Memory B cell (primary cell): ENCODE results near the gene MLEC.

Source experiments
- ATAC-seq: fragments of 150-1000 bp; cut with Tn5 transposase; 2 replicates; pipeline ENCODE4 v1.10.0; 2021; ENCODE audit warnings: low read depth, mild to moderate bottlenecking, moderate library complexity
- DNase-seq, 2 donors: peaks; one replicate each; pipeline ENCODE4 v3.0.0; 2022; ENCODE audit warnings: low spot score in 2 of 2
- H3K27ac Mint-ChIP-seq: one replicate; pipeline ENCODE4 v1.8.0; 2022; ENCODE audit warnings: mild to moderate bottlenecking, moderate library complexity, mixed read lengths
- H3K27me3 Mint-ChIP-seq: one replicate; pipeline ENCODE4 v1.8.0; 2022; ENCODE audit warnings: mixed read lengths
- H3K36me3 Mint-ChIP-seq: one replicate; pipeline ENCODE4 v1.8.0; 2022; ENCODE audit warnings: mild to moderate bottlenecking, mixed read lengths
- H3K4me1 Mint-ChIP-seq: one replicate; pipeline ENCODE4 v1.8.0; 2022; ENCODE audit warnings: mixed read lengths
- H3K4me3 Mint-ChIP-seq: one replicate; pipeline ENCODE4 v1.8.0; 2022; ENCODE audit warnings: mild to moderate bottlenecking, moderate library complexity, mixed read lengths
- H3K9me3 Mint-ChIP-seq: one replicate; pipeline ENCODE4 v1.8.0; 2022; ENCODE audit warnings: mixed read lengths

MLEC gene

DNA sequence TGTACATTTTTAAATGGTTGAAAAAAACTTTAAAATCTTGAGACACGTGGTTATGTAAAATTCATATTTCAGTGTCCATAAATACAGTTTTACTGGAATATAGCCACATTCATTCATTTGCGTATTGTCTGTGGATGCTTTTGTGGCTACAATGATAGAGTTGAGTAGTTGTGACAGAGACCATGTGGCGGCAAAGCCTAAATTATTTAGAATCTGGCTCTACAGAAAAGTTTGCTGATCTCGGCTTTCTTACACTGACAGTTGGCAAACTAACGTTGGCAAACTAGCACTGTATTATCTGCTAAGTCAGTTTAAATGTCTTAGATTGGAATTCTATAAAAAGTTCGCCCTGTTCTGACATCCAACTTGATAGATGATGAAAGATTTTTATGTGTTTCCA, 25.7 kb downstream of the MLEC start:
- Mint-ChIP-seq H3K4me1 (peaks cover 21% of the 10 kb centered on the region), H3K36me3 (peaks cover 14% of the 10 kb centered on the region), H3K9me3 (no peaks in the 10 kb centered on the region), H3K27me3 (no peaks in the 10 kb centered on the region), H3K4me3 (no peak overlapping the region), H3K27ac (no peak overlapping the region)
- ATAC-seq (no peak), DNase-seq (no peak)

- DNase-seq, result peak; percentile 67 to 79
- peak overlapping the region; percentile 32 for H3K4me3 Mint-ChIP-seq
- H3K36me3 Mint-ChIP-seq, result peaks cover 18% of the 10 kb centered on the region
- ATAC-seq, result peak; percentile 74
- peaks cover 21% of the 10 kb centered on the region for H3K4me1 Mint-ChIP-seq
- no peaks in the 10 kb centered on the region for H3K9me3 Mint-ChIP-seq
- no peaks in the 10 kb centered on the region for H3K27me3 Mint-ChIP-seq
- H3K27ac Mint-ChIP-seq, result no peak overlapping the region
These were observed 27.0 kb downstream of the MLEC start for GRCh38 chr12:120713861-120714482.

DNA sequence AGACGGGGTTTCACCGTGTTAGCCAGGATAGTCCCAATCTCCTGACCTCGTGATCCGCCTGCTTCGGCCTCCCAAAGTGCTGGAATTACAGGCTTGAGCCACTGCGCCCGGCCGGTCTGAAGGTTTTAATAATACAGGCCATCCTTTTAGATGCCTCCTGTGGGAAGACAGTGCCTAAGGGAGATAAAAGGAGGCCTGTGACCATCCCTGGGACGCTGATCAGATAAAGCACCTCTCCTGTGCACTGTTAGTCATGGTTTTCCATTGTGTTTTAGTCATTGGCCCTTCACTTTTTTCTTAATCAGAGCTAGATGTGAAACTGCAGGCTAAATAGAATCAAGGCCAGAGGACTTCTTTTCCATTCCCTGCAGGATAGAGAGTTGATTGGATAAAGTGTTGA, 31.1 kb downstream of the MLEC start:
- Mint-ChIP-seq H3K27ac (no peak overlapping the region), H3K27me3 (no peaks in the 10 kb centered on the region), H3K4me3 (no peak overlapping the region), H3K36me3 (peaks cover 32% of the 10 kb centered on the region), H3K4me1 (peaks cover 19% of the 10 kb centered on the region), H3K9me3 (no peaks in the 10 kb centered on the region)
- no peak for ATAC-seq
- no peak for DNase-seq

DNA sequence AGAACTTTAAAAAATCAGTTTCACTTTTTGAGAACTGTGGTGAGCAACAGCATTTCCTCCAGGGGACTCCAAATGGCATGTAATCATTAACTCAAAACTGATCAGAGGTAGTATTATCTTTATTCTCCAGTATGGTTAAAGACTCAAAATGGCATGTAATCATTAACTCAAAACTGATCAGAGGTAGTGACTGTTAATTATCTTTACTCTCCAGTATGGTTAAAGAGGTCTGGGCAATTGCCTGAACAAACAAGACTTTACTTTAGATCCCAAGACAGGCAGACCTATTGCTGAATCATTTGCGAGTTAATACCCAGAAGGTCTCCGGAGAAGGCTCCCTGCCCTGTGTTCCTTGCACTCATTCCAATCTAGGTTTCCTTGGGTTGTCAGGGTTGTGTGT, 32.1 kb downstream of the MLEC start:
- no peaks in the 10 kb centered on the region for H3K27me3 Mint-ChIP-seq
- peaks cover 15% of the 10 kb centered on the region for H3K4me1 Mint-ChIP-seq
- ATAC-seq, result no peak
- DNase-seq, result no peak
- H3K36me3 Mint-ChIP-seq, result peaks cover 28% of the 10 kb centered on the region
- no peak overlapping the region for H3K4me3 Mint-ChIP-seq
- no peaks in the 10 kb centered on the region for H3K9me3 Mint-ChIP-seq
- H3K27ac Mint-ChIP-seq, result no peak overlapping the region

- Mint-ChIP-seq H3K4me1 (peaks cover 14% of the 10 kb centered on the region), H3K27ac (no peak overlapping the region), H3K4me3 (no peak overlapping the region), H3K27me3 (no peaks in the 10 kb centered on the region), H3K36me3 (peaks cover 29% of the 10 kb centered on the region), H3K9me3 (no peaks in the 10 kb centered on the region)
- DNase-seq (no peak), ATAC-seq (no peak)
These were observed 32.7 kb downstream of the MLEC start for GRCh38 chr12:120719496-120720233.

- DNase-seq, result no peak
- peaks cover 29% of the 10 kb centered on the region for H3K36me3 Mint-ChIP-seq
These were observed 33.5 kb downstream of the MLEC start for GRCh38 chr12:120720234-120720986.

DNA sequence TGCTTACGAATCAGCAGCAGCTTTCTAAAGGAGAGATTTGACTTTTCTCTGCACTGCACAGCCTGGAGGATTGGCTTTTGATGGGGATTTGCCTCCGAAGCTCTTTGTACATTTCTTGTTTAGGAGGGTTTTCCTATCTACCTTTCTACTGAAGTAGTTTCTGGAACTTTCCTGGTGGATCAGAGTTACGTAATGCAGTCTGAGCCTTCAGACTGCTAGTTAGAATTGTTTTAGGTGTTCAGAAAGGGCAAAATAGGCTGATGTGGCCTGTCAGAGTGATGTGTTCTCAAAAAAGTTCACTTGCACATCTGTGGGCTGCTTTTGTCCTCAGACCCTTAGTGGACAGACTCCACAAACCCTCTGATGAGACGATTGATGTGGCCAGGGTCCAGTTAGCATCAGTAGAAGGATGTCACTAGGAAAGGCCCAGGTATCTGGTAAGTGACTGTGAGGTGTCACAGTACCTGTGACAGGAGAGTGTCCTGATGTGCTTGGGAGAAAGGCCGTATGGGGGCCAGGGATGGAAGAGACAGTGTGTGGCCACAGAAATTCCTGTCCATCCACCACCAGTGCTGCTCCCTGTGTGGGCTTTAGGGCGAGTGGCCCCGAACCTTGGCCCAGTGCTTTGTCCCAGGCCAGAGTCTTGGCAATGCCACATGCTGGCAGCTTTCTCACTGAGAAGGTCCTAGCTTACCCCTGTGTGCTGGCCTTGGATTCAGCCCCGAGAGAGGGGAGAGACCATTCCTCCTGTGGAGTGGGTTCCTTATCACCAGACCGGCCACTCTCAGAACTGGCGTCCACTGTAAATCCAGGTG, 34.2 kb downstream of the MLEC start:
- H3K27ac Mint-ChIP-seq, result no peak overlapping the region

More at GRCh38 chr12:120720234-120720986, 33.5 kb downstream of the MLEC start:
- peaks cover 18% of the 10 kb centered on the region for H3K4me1 Mint-ChIP-seq
- ATAC-seq, result no peak
- H3K27me3 Mint-ChIP-seq, result no peaks in the 10 kb centered on the region
- H3K9me3 Mint-ChIP-seq, result no peaks in the 10 kb centered on the region
- H3K27ac Mint-ChIP-seq, result no peak overlapping the region
- no peak overlapping the region for H3K4me3 Mint-ChIP-seq

GRCh38 chr12:120721866-120722265, 34.9 kb downstream of the MLEC start:
- no peaks in the 10 kb centered on the region for H3K9me3 Mint-ChIP-seq
- ATAC-seq, result peak; percentile 51
- peaks cover 20% of the 10 kb centered on the region for H3K36me3 Mint-ChIP-seq
- no peak for DNase-seq
- H3K27me3 Mint-ChIP-seq, result no peaks in the 10 kb centered on the region
- H3K27ac Mint-ChIP-seq, result no peak overlapping the region
- H3K4me1 Mint-ChIP-seq, result peaks cover 24% of the 10 kb centered on the region
- H3K4me3 Mint-ChIP-seq, result no peak overlapping the region

More for the DNA sequence above, 34.2 kb downstream of the MLEC start:
- Mint-ChIP-seq H3K4me3 (no peak overlapping the region), H3K36me3 (peaks cover 26% of the 10 kb centered on the region), H3K27me3 (no peaks in the 10 kb centered on the region), H3K4me1 (peaks cover 22% of the 10 kb centered on the region), H3K9me3 (no peaks in the 10 kb centered on the region)
- no peak for DNase-seq
- no peak for ATAC-seq

GRCh38 chr12:120722784-120723183, 35.8 kb downstream of the MLEC start:
- Mint-ChIP-seq H3K9me3 (no peaks in the 10 kb centered on the region), H3K4me3 (no peak overlapping the region), H3K27ac (no peak overlapping the region), H3K36me3 (peaks cover 20% of the 10 kb centered on the region), H3K27me3 (no peaks in the 10 kb centered on the region), H3K4me1 (peaks cover 24% of the 10 kb centered on the region)
- DNase-seq (no peak), ATAC-seq (no peak)

DNA sequence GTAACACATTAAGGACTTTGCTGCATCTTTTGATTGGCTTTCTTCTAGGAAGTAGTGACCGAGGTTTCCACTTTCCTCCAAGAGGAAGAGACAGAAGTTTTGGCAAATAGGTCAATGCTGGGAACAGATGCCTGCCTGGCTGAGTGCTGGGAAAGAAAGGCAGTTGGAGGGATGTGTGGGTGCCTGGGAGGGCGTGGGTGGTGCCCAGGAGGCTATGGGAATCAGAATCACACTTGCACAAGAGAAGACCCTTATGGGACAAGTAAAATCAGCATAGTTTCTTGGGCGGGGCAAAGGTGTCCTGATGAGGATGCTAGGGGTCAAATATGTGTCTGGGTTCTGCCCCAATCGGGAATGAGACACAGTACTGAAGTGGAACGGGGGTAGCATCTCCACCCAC, 37.8 kb downstream of the MLEC start:
- no peaks in the 10 kb centered on the region for H3K27me3 Mint-ChIP-seq
- ATAC-seq (no peak), DNase-seq (no peak)
- peaks cover 24% of the 10 kb centered on the region for H3K4me1 Mint-ChIP-seq
- H3K36me3 Mint-ChIP-seq, result peaks cover 15% of the 10 kb centered on the region
- peak overlapping the region; percentile 28 for H3K27ac Mint-ChIP-seq
- peak overlapping the region; percentile 94 for H3K4me3 Mint-ChIP-seq
- no peaks in the 10 kb centered on the region for H3K9me3 Mint-ChIP-seq

- H3K27me3 Mint-ChIP-seq, result no peaks in the 10 kb centered on the region
- no peak for ATAC-seq
- peak overlapping the region; percentile 28 for H3K27ac Mint-ChIP-seq
- peak overlapping the region; percentile 94 for H3K4me3 Mint-ChIP-seq
- peaks cover 24% of the 10 kb centered on the region for H3K4me1 Mint-ChIP-seq
- no peak for DNase-seq
- no peaks in the 10 kb centered on the region for H3K9me3 Mint-ChIP-seq
- peaks cover 16% of the 10 kb centered on the region for H3K36me3 Mint-ChIP-seq
These were observed 38.3 kb downstream of the MLEC start for GRCh38 chr12:120725151-120725658.

DNA sequence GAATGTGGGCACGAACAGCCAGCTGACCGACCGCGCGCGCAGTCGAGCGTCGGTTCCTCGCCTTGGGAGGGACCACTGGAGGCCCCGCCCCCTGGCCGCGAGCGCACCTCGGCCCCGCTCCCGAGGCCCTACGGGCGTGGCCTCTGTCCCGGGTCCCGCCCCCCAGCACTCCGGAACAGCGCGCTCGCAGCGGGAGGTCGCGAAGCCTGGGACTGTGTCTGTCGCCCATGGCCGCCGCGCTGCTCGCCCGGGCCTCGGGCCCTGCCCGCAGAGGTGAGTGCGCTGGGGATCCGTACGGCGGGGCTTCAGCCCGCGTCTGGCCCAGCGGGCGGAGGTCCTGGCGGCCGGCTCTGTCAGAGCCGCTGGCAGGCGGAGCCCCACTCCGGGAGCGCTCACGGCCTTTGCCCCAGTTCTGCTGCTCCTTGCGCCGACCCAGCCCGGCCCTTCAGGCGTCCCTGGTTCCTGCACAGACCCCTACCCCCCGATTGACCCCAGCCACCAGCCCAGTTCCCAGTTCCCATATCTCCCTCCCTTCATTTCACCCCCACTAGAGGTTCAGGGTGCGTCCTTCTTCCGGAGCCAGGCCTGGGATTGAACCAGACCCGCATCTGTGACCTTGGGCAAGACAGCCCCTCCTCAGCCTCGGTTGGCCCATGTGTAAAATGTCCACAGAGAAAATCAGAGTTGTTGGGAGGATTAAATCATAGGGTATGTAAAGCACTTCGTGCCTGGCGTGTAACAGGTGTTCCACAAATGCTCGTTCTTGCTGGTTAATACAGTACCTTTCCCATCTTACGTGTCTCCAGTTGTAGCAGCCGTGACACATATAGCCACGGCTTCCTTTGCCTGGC, 38.9 kb downstream of the MLEC start, which contains the start of gene ACADS:
Gene ACADS, plus strand, starts transcription at position 168 of the 851 bp plus-strand sequence. Its CDS starts 60 bp downstream, at position 228.
- Mint-ChIP-seq H3K36me3 (peaks cover 17% of the 10 kb centered on the region), H3K9me3 (no peaks in the 10 kb centered on the region), H3K4me3 (peak within 1 kb of the TSS; percentile 94), H3K27me3 (no peaks in the 10 kb centered on the region), H3K27ac (peak within 1 kb of the TSS; percentile 80), H3K4me1 (peaks cover 24% of the 10 kb centered on the region)
- DNase-seq (peak; percentile 83 to 85), ATAC-seq (peak; percentile 95)

GRCh38 chr12:120726510-120726793, 39.5 kb downstream of the MLEC start:
- H3K36me3 Mint-ChIP-seq, result peaks cover 15% of the 10 kb centered on the region

More at GRCh38 chr12:120726510-120726793, 39.5 kb downstream of the MLEC start:
- Mint-ChIP-seq H3K9me3 (no peaks in the 10 kb centered on the region), H3K4me1 (peaks cover 22% of the 10 kb centered on the region), H3K4me3 (peak overlapping the region; percentile 94), H3K27ac (peak overlapping the region; percentile 80), H3K27me3 (no peaks in the 10 kb centered on the region)
- no peak for DNase-seq
- no peak for ATAC-seq
